Measurements from ENCODE around the gene NOP53. TPM values are rescaled to one million over a fixed set of nuclear protein-coding genes. Genes with fewer than 3 reads are reported as not detected.
"Not testable (repeated sequence)": the region's sequence is repeated elsewhere in the genome, so short reads cannot be mapped to it uniquely, and the experiment has no call there.

The NOP53 gene
- total RNA-seq, 1 donor from 2014 or later, result 121 TPM

DNA sequence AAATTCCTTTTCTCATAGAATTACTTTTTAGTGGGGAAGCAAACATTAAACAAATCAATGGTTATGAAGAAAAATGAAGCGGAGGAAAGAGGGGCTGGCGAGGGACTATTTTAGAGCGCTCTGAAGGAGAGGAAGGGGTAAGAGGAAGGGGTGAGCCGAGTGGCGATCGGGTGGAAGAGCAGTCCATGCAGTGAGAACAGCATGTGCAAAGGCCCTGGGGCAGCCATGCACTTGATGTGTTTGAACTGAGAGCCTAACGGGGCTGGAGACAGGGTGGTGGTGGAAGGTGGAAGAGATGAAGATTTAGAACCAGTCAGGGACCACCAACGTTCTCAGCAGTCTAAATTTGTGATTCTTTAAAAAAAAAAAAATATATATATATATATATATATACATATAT lies 14.4 kb upstream of the NOP53 start:
- FAIRE-seq (no peak), DNase-seq (ENCODE audit: low read depth) (no peak)
- TF ChIP-seq, protein P1, sequence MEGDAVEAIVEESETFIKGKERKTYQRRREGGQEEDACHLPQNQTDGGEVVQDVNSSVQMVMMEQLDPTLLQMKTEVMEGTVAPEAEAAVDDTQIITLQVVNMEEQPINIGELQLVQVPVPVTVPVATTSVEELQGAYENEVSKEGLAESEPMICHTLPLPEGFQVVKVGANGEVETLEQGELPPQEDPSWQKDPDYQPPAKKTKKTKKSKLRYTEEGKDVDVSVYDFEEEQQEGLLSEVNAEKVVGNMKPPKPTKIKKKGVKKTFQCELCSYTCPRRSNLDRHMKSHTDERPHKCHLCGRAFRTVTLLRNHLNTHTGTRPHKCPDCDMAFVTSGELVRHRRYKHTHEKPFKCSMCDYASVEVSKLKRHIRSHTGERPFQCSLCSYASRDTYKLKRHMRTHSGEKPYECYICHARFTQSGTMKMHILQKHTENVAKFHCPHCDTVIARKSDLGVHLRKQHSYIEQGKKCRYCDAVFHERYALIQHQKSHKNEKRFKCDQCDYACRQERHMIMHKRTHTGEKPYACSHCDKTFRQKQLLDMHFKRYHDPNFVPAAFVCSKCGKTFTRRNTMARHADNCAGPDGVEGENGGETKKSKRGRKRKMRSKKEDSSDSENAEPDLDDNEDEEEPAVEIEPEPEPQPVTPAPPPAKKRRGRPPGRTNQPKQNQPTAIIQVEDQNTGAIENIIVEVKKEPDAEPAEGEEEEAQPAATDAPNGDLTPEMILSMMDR (IDR thresholded peaks at IDR 0.05; ENCODE audit: insufficient read depth, low read length, severe bottlenecking), result no peak
- H3K4me3 ChIP-seq (ENCODE audit: low read depth, low read length), result no peak overlapping the region
- H3K36me3 ChIP-seq (ENCODE audit: control insufficient read depth, insufficient read depth, low read length), result peaks cover 28% of the 10 kb centered on the region
- H3K27me3 ChIP-seq (ENCODE audit: control insufficient read depth, insufficient read depth, low read length), result no peaks in the 10 kb centered on the region

DNA sequence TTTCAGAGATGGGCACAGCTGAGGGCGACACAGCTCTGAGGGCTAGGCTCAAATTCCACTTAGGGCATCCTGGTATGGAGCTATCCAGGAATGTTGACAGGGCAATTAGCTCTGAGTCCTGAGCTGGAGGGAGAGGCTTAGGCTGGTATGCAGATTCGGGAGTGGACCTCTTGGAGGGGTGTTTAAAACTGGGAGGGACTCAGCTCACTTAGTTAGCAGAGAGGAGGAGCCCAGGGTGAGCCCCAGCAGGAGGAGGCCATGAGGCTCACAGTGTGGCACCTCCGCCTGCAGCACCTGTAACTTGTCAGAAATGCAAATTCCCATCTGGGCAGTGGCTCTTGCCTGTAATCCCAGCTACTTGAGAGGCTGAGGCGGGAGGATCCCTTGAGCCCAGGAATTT lies 10.2 kb upstream of the NOP53 start:
- no peak overlapping the region for H3K4me3 ChIP-seq (ENCODE audit: low read depth, low read length)
- peaks cover 32% of the 10 kb centered on the region for H3K36me3 ChIP-seq (ENCODE audit: control insufficient read depth, insufficient read depth, low read length)
- no peak for FAIRE-seq
- H3K27me3 ChIP-seq (ENCODE audit: control insufficient read depth, insufficient read depth, low read length), result no peaks in the 10 kb centered on the region
- no peak for DNase-seq (ENCODE audit: low read depth)
- TF ChIP-seq, protein P1 (IDR thresholded peaks at IDR 0.05; ENCODE audit: insufficient read depth, low read length, severe bottlenecking), result no peak

DNA sequence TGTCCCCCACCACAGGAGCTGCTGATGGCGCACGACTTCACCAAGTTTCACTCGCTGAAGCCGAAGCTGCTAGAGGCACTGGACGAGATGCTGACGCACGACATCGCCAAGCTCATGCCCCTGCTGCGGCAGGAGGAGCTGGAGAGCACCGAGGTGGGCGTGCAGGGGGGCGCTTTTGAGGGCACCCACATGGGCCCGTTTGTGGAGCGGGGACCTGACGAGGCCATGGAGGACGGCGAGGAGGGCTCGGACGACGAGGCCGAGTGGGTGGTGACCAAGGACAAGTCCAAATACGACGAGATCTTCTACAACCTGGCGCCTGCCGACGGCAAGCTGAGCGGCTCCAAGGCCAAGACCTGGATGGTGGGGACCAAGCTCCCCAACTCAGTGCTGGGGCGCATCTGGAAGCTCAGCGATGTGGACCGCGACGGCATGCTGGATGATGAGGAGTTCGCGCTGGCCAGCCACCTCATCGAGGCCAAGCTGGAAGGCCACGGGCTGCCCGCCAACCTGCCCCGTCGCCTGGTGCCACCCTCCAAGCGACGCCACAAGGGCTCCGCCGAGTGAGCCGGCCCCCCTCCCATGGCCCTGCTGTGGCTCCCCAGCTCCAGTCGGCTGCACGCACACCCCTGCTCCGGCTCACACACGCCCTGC lies 4.4 kb upstream of the NOP53 start:
- no peak for FAIRE-seq
- Histone ChIP-seq H3K4me3 (ENCODE audit: low read depth, low read length) (no peak overlapping the region), H3K36me3 (ENCODE audit: control insufficient read depth, insufficient read depth, low read length) (peaks cover 19% of the 10 kb centered on the region), H3K27me3 (ENCODE audit: control insufficient read depth, insufficient read depth, low read length) (no peaks in the 10 kb centered on the region)
- TF ChIP-seq, protein P1 (IDR thresholded peaks at IDR 0.05; ENCODE audit: insufficient read depth, low read length, severe bottlenecking), result no peak
- no peak for DNase-seq (ENCODE audit: low read depth)

DNA sequence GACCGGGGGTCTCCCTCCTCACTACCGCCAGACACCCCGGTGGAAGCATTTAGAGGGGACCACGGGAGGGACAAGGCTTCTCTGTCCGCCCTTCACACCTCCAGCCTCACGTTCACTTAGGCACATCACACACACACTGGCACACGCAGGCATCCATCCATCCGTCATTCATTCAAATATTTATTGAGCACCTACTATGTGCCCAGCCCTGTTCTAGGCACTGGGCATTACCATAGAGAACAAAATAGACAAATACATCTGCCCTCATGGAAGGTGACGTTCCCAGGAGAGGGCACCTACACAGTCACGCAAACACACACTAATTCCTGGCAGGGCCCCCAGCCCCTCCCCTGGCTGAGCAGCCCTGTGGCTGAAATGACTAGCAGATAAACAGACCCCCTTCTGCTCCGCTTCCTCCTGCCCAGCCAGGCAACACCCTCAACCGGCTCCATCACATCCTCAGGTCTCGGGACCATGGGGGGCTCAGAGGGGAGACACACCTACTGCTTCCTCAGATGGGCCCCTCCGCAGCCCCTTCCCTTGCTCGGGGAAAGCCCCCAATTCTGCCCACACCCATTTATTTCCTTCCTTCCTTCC lies 3.7 kb upstream of the NOP53 start:
- FAIRE-seq (no peak), DNase-seq (ENCODE audit: low read depth) (no peak)
- H3K27me3 ChIP-seq (ENCODE audit: control insufficient read depth, insufficient read depth, low read length), result no peaks in the 10 kb centered on the region
- H3K36me3 ChIP-seq (ENCODE audit: control insufficient read depth, insufficient read depth, low read length), result peaks cover 15% of the 10 kb centered on the region
- TF ChIP-seq, protein P1 (IDR thresholded peaks at IDR 0.05; ENCODE audit: insufficient read depth, low read length, severe bottlenecking), result no peak
- H3K4me3 ChIP-seq (ENCODE audit: low read depth, low read length), result no peak overlapping the region

DNA sequence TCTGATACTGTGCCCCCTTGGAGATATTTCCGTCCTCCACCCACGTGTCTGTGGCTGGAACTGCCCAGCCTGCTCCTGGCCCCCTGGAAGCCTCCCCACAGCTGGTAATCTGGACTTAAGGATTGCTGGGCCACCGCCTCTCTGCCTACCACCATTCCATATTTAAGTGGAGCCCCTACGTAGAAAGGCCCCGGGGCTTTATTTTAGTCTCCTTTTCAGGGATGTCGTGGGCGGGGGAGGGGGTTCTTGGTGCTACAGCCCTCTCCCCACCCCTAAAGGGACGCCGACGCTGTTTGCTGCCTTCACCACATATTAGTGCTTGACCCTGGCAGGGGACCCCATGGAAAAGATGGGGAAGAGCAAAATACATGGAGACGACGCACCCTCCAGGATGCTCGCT lies 2.7 kb upstream of the NOP53 start:
- no peak for FAIRE-seq
- no peak overlapping the region for H3K4me3 ChIP-seq (ENCODE audit: low read depth, low read length)
- H3K27me3 ChIP-seq (ENCODE audit: control insufficient read depth, insufficient read depth, low read length), result no peaks in the 10 kb centered on the region
- H3K36me3 ChIP-seq (ENCODE audit: control insufficient read depth, insufficient read depth, low read length), result peaks cover 23% of the 10 kb centered on the region
- TF ChIP-seq, protein P1 (IDR thresholded peaks at IDR 0.05; ENCODE audit: insufficient read depth, low read length, severe bottlenecking), result no peak
- DNase-seq (ENCODE audit: low read depth), result no peak

DNA sequence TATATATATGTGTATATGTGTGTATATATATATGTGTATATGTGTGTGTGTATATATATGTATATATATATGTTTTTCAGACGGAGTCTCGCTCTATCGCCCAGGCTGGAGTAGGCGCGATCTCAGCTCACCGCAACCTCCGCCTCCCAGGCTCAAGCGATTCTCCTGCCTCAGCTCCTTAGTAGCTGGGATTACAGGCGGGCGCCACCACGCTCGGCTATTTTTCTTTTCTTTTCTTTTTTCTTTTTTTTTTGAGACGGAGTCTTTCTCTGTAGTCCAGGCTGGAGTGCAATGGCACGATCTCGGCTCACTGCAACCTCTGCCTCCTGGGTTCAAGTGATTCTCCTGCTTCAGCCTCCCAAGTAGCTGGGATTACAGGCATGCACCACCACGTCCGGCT lies 783 bp downstream of the NOP53 start:
- H3K36me3 ChIP-seq (ENCODE audit: control insufficient read depth, insufficient read depth, low read length), result peaks cover 39% of the 10 kb centered on the region
- H3K27me3 ChIP-seq (ENCODE audit: control insufficient read depth, insufficient read depth, low read length); DNase-seq (ENCODE audit: low read depth); FAIRE-seq: not testable (repeated sequence)
- H3K4me3 ChIP-seq (ENCODE audit: low read depth, low read length), result peak overlapping the region; percentile 77

Data from bronchial epithelial cell (primary cell).